Femur (tissue), 1 donor: ENCODE results near the gene GHRHR.

ENCODE experiments used
- DNase-seq: peaks from one replicate; pipeline ENCODE4 v3.0.0-alpha.2; 2017

GHRHR gene

GRCh38 chr7:30963842-30964241 lies at the start of gene GHRHR:
Gene GHRHR (plus strand): TSS chr7:30963953. CDS start chr7:30964069, 116 bp downstream.
- DNase-seq, result no peak

DNA sequence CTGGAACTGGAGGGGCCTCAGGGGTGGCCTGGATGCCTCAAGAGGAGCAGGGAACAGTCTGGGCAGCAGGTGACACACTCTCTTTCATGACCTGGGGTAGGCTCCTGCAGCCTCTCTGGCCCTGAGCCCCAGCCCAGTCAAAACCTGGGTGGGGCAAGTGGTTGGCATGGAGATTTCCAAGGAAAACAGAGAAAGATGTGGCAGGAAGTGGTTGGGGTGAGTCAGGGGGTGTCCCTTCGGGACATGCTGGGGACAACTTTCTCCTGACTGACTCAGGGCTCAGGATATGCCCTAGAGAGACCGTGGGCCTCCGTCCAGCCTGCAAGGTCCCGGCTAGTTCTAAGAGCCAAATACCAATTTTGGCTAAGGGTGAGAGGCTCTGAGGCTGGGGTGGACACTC lies 49.2 kb upstream of the GHRHR start:
- no peak for DNase-seq

GRCh38 chr7:30915005-30915601 lies 48.6 kb upstream of the GHRHR start:
- DNase-seq, result no peak

DNA sequence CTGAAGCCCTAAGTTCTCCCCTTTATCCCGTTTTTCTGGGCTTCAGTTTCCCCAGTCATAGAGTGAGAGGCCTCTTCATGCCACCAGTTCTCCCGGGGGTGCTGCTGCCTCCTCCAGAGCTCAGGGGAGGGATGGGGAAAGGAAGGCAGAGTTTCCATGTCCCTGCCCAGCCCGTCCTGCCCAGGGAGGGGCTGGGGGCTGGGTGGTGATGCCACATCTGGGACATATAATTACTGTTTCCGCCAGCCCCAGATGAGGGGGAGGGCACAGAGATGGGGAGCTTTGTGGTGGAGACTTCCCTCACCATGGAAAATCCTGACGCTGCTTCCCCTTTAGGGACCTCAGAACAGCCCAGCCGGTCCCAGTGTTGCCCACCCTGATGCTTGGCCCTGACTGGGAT lies 48.0 kb upstream of the GHRHR start:
- no peak for DNase-seq

- DNase-seq, result no peak
Measured at GRCh38 chr7:30916255-30916654, 47.5 kb upstream of the GHRHR start.

DNA sequence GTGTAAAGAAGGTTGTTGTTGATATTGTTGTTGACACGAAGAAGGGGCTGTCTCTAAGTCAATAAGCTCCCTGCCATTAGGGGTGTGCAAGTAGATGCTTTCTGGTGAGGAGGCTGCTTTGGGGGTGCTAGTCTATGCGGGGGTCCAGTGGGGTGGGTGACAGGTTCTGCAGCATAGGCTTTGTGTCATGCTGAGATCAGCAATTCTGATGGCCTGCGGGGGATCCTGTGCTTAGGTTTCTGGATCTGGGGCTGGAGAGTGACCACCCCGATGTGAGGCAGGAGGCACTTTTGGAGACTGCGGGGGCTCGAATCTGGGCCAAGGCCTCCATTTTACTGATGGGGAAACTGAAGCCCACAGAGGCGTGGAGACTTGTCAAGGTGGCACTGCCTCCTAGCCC lies 47.0 kb upstream of the GHRHR start:
- DNase-seq, result no peak

DNA sequence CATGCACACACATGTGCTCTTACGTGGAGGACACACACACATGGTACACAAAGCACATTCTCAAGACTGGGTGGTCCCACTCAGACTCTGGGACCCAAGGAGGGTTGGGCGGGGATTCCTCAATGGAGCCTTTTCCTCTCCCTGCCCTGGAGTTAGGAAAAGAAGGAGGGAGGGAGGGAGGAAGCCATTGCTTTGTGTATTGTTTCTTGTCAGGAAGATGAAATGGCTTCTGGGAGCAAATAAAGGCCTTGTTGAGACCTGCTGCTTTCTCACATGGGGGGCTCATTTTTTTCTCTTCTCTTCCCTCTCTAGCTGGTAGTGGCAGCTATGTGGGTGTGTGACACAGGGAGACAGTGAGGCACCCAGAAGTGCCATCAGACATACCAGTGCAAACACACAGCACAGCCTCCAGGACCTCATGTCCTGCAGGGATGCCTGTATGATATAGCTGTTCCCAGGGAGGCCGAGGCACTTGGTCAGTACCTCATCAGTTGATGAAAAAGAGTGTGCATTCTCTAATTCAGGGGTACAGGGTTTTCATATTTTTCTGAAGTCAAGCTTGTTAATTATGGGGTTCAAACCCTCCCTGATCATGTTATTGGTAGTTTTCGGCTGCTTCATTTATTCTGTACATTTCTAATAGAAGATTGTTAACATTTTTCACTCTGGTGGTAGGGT lies 46.4 kb upstream of the GHRHR start:
- DNase-seq, result no peak

- no peak for DNase-seq
Measured at GRCh38 chr7:30918676-30919075, 45.1 kb upstream of the GHRHR start.

- DNase-seq, result peak; percentile 36
Measured at GRCh38 chr7:30920021-30920583, 43.7 kb upstream of the GHRHR start.

GRCh38 chr7:30920584-30921539 lies 42.9 kb upstream of the GHRHR start:
- DNase-seq, result peak; percentile 83

GRCh38 chr7:30921540-30922401 lies 42.0 kb upstream of the GHRHR start:
- peak; percentile 24 for DNase-seq

DNA sequence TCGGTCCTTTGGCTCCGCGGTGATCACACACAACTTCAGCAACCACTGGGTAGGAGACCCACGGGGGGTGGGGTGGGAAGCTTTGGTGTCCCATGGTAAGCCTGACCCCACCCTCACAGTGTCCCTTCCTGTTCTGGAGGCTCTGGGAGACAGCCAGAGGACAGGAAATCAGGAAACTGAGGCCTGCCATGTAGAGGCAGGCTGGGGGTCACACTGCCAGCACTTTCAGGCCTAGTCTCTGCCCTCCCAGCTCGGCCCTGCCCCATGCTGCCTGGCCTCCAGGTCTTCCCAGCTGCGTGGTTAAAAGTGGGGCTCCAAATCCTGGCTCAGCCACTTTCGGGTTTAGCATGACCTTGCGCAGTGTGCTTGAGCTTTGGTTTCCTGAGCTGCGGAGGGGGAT lies 41.2 kb upstream of the GHRHR start:
- DNase-seq, result peak; percentile 22

- peak; percentile 17 for DNase-seq
Measured at GRCh38 chr7:30923009-30923773, 40.6 kb upstream of the GHRHR start.

DNA sequence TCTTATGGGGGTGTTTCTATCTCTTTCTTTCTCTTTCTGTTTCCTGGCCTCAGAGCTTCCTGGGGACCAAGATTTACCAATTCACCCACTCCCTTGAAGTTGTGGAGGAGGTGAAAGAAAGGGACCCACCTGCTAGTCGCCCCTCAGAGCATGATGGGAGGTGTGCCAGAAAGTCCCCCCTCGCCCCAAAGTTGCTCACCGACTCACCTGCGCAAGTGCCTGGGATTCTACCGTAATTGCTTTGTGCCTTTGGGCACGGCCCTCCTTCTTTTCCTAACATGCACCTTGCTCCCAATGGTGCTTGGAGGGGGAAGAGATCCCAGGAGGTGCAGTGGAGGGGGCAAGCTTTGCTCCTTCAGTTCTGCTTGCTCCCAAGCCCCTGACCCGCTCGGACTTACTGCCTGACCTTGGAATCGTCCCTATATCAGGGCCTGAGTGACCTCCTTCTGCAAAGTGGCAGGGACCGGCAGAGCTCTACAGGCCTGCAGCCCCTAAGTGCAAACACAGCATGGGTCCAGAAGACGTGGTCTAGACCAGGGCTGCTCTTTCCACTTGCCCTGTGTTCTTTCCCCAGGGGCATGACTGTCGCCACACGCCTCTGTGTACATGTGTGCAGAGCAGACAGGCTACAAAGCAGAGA lies 39.9 kb upstream of the GHRHR start:
- no peak for DNase-seq

DNA sequence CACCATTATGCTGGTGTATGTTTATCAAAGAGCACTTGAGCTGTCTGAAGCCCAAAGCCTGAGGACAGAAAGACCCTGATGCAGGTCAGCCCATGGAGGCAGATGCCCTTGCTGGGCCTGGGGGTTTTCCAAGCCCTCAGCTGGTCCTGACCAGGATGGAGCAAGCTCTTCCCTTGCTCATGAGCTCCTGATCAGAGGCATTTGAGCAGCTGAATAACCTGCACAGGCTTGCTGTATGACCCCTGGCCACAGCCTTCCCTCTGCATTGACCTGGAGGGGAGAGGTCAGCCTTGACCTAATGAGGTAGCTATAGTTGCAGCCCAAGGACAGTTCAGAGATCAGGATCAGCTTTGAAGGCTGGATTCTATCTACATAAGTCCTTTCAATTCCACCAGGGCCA lies 39.1 kb upstream of the GHRHR start:
- no peak for DNase-seq

GRCh38 chr7:30925117-30925516 lies 38.6 kb upstream of the GHRHR start:
- DNase-seq, result no peak

DNA sequence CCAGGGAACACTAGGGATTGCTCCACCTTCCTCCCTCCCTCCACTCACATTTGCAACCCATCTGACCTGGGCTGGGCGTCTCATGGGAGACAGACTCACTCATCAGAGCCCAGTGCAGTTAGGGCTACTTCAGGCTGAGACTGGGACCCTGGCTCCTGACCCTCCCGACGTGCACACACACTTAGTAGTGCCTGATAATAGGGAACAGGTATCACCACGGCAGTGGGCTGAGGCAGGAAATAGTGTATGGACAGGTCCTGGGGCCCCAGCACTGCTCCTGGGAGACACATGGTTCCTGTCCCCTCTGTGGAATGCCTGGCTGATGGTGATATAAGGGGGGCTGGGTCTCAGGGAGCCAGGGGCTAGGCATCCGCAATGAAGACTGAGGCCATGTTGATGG lies 37.8 kb upstream of the GHRHR start:
- peak; percentile 17 for DNase-seq

DNA sequence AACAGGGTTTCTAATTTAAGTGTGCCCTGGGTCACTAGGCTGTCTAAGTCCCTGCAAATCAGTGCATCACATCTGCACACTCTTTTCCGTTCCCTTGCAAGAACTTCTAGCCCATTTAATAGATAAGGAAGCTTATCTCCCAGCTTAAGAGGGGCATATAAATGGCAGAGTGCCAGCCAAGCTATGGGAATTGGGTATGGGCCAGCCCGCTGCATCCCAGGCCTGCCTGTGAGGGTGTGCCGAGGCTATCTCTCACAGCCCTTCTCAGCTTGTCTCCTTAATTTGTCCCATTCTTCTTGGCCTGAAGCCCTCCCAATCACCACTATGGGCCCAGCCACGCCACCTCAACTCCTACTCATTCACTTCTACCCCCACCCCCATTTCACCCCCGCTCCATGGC lies 37.4 kb upstream of the GHRHR start:
- peak; percentile 29 for DNase-seq

DNA sequence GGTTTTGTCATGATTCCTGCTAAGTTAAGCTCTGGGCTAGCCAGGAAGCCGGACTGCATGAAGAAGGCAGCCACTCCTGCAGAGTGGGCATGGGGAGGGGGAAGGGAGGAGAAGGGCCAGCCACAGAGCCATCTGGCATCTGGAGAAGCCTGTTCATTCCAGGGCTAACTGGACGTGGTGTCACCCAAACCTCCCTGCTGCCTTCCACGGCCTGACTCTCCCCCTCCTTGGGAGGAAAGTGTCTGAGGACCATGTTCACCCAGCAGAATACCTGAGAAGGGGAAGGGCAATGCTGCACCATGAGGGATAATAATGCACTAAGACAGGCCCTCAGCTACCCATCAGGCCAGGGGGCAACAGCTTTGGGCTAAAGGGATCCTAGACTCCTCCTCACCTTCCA lies 36.7 kb upstream of the GHRHR start:
- no peak for DNase-seq

DNA sequence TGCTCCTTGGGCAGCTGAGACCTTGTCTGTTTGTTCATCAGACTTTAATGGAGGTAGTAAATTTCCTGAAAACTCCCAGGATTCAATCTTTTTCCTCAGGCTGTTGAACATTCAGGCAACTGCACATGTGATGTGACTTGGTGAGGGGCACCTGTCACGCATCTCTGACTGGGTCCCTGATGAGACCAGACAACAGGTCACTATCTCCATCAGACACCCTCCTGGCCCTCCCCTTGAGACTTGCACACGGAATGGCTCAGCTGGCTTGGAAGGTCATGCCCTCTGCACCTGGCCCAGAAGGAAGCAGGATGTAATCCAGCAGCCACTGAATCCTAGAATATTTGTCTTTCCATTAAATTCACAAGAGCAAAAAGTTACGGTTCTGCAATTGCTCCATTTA lies 36.2 kb upstream of the GHRHR start:
- no peak for DNase-seq

GRCh38 chr7:30928254-30928872 lies 35.4 kb upstream of the GHRHR start:
- no peak for DNase-seq
